MCF 10A (cell line): ENCODE results near the gene MEF2C. TPM values are rescaled to one million over a fixed set of nuclear protein-coding genes. Genes with fewer than 3 reads are reported as not detected.

Source experiments
- BruUV-seq: library from RNA; stranded (reverse); fragments of 400-500 nt; replicated peaks from 2 replicates; lab custom pipeline; 2021; lab: Mats Ljungman, UMichigan
- CTCF ChIA-PET: fragments of 300-600 bp; sonication (Branson Sonifier 250); formaldehyde crosslinking; extraction: SDS; loops from one replicate; lab custom pipeline; 2021; ENCODE audit warnings: antibody characterized with exemption, inconsistent platforms; lab: Yijun Ruan, JAX
- POLR2A ChIA-PET: fragments of 300-600, 350-650 bp; sonication (Branson Sonifier 250); formaldehyde crosslinking; extraction: SDS; loops from one replicate; lab custom pipeline; 2020; ENCODE audit warnings: antibody characterized with exemption, inconsistent platforms; lab: Yijun Ruan, JAX
- DNase-seq: peaks from one replicate; pipeline ENCODE4 v3.0.0-alpha.2; 2018; ENCODE audit not compliant: unreplicated experiment
- H3K27ac Mint-ChIP-seq: one replicate; pipeline ENCODE4 v1.8.0; 2022; ENCODE audit warnings: mild to moderate bottlenecking, low read depth, mixed read lengths; ENCODE audit not compliant: unreplicated experiment
- H3K27me3 Mint-ChIP-seq: one replicate; pipeline ENCODE4 v1.8.0; 2022; ENCODE audit warnings: mixed read lengths; ENCODE audit not compliant: insufficient read depth, unreplicated experiment
- H3K36me3 Mint-ChIP-seq: one replicate; pipeline ENCODE4 v1.8.0; 2022; ENCODE audit warnings: mild to moderate bottlenecking, moderate library complexity, mixed read lengths; ENCODE audit not compliant: insufficient read depth, unreplicated experiment
- H3K4me1 Mint-ChIP-seq: one replicate; pipeline ENCODE4 v1.8.0; 2022; ENCODE audit warnings: mixed read lengths; ENCODE audit not compliant: insufficient read depth, unreplicated experiment
- H3K4me3 Mint-ChIP-seq: one replicate; pipeline ENCODE4 v1.8.0; 2022; ENCODE audit warnings: mild to moderate bottlenecking, moderate library complexity, mixed read lengths; ENCODE audit not compliant: unreplicated experiment
- H3K9me3 Mint-ChIP-seq: one replicate; pipeline ENCODE4 v1.8.0; 2022; ENCODE audit warnings: mixed read lengths; ENCODE audit not compliant: unreplicated experiment
- CTCF ChIP-seq: fragments of 200-600 bp; IDR thresholded peaks from one replicate; pipeline ENCODE4 v1.8.0; 2022; ENCODE audit warnings: antibody characterized with exemption, mild to moderate bottlenecking; ENCODE audit not compliant: unreplicated experiment
- intact Hi-C: fragments of 100-400 bp; cut with micrococcal nuclease; formaldehyde crosslinking; loops from 2 replicates; pipeline ENCODE4 v1.14.1; 2022
- total RNA-seq: library from RNA; stranded (reverse); gene quantifications from 2 replicates; pipeline ENCODE4 v1.2.3, GENCODE V29; 2022

The MEF2C gene
- total RNA-seq, 1 experiment from 2014 or later = 0.05 TPM

GRCh38 chr5:88875341-88876234 is 7.4 kb downstream of the MEF2C start:
- no TSS peak for BruUV-seq
- TF ChIP-seq CTCF = no peak

GRCh38 chr5:88873447-88873846 is 9.5 kb downstream of the MEF2C start:
- ChIA-PET CTCF (interaction anchor here (0.7 kb wide), 2 partner anchors 16 to 20 kb away, joined by 3 read pairs; no protein-coding TSS in a partner anchor), POLR2A (no interaction called here)
- Mint-ChIP-seq H3K27ac (no peak overlapping the region), H3K4me1 (no peaks in the 10 kb centered on the region), H3K9me3 (no peaks in the 10 kb centered on the region), H3K27me3 (peaks cover 74% of the 10 kb centered on the region), H3K4me3 (no peak overlapping the region), H3K36me3 (no peaks in the 10 kb centered on the region)
- no peak for DNase-seq
- intact Hi-C loops = no loop called here
- BruUV-seq = no TSS peak
- no peak for TF ChIP-seq CTCF

More at GRCh38 chr5:88875341-88876234, 7.4 kb downstream of the MEF2C start:
- Mint-ChIP-seq H3K27me3 (peaks cover 61% of the 10 kb centered on the region), H3K36me3 (no peaks in the 10 kb centered on the region), H3K9me3 (no peaks in the 10 kb centered on the region), H3K4me3 (no peak overlapping the region), H3K27ac (no peak overlapping the region), H3K4me1 (no peaks in the 10 kb centered on the region)
- intact Hi-C loops = loop anchor here (5.0 kb wide), 1 partner anchor 857 kb away; no protein-coding TSS in a partner anchor
- POLR2A ChIA-PET = interaction anchor here (0.6 kb wide), 1 partner anchor 801 kb away, joined by 3 read pairs; no protein-coding TSS in a partner anchor
- DNase-seq = no peak
- CTCF ChIA-PET = interaction anchor here (0.6 kb wide), 2 partner anchors 11 to 836 kb away, joined by 4 read pairs; no protein-coding TSS in a partner anchor

- no peaks in the 10 kb centered on the region for H3K9me3 Mint-ChIP-seq
- POLR2A ChIA-PET = no interaction called here
- H3K27ac Mint-ChIP-seq = no peak overlapping the region
- intact Hi-C loops = no loop called here
- TF ChIP-seq CTCF = no peak
- H3K36me3 Mint-ChIP-seq = no peaks in the 10 kb centered on the region
- DNase-seq = no peak
- H3K4me3 Mint-ChIP-seq = no peak overlapping the region
- no peaks in the 10 kb centered on the region for H3K4me1 Mint-ChIP-seq
- CTCF ChIA-PET = interaction anchor here (0.7 kb wide), 2 partner anchors 17 to 20 kb away, joined by 3 read pairs; no protein-coding TSS in a partner anchor
- peaks cover 71% of the 10 kb centered on the region for H3K27me3 Mint-ChIP-seq
- no TSS peak for BruUV-seq
These were observed 10.0 kb downstream of the MEF2C start for GRCh38 chr5:88872971-88873370.

GRCh38 chr5:88870285-88870684 is 12.7 kb downstream of the MEF2C start:
- DNase-seq = no peak

More at GRCh38 chr5:88870285-88870684, 12.7 kb downstream of the MEF2C start:
- H3K27ac Mint-ChIP-seq = no peak overlapping the region
- BruUV-seq = no TSS peak
- H3K9me3 Mint-ChIP-seq = no peaks in the 10 kb centered on the region
- H3K36me3 Mint-ChIP-seq = no peaks in the 10 kb centered on the region
- POLR2A ChIA-PET = no interaction called here
- intact Hi-C loops = no loop called here
- no peaks in the 10 kb centered on the region for H3K4me1 Mint-ChIP-seq
- no peak for TF ChIP-seq CTCF
- CTCF ChIA-PET = no interaction called here
- peaks cover 44% of the 10 kb centered on the region for H3K27me3 Mint-ChIP-seq
- H3K4me3 Mint-ChIP-seq = no peak overlapping the region
